PC-9 (cell line): ENCODE measurements around the gene WIPI1.

Experiments
- EZH2 ChIP-seq: fragments of 200-600 bp; sonication (generic); IDR thresholded peaks from 2 replicates; pipeline ENCODE4 v1.8.0; 2017; ENCODE audit warnings: antibody characterized with exemption, low read depth
- TF ChIP-seq, protein P1 (sequence below): fragments of 200-600 bp; sonication (generic); conservative IDR thresholded peaks from 2 replicates; pipeline ENCODE4 v1.6.1; 2017; ENCODE audit warnings: mixed run types, antibody characterized with exemption, mild to moderate bottlenecking, moderate library complexity

DNA sequence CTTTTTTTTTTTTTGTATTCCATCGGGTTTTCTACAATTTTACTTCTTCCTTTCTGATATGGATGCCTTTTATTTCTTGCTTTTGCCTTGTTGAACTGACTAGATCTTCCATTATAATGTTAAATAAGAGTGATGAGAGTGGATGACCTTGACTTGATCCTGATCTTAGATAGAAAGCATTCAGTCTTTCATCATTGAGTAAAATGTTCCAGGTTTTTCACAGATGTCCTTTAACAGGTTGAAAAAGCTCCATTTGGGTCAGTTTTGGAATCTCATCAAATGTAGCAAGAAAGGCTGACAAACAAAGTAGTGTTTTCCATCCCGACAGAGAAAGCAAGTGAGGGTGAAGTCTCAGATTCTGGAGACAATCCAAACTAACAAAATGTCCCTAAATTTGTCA, 27.2 kb upstream of the WIPI1 start:
- TF ChIP-seq EZH2: no peak
- TF ChIP-seq, protein P1, sequence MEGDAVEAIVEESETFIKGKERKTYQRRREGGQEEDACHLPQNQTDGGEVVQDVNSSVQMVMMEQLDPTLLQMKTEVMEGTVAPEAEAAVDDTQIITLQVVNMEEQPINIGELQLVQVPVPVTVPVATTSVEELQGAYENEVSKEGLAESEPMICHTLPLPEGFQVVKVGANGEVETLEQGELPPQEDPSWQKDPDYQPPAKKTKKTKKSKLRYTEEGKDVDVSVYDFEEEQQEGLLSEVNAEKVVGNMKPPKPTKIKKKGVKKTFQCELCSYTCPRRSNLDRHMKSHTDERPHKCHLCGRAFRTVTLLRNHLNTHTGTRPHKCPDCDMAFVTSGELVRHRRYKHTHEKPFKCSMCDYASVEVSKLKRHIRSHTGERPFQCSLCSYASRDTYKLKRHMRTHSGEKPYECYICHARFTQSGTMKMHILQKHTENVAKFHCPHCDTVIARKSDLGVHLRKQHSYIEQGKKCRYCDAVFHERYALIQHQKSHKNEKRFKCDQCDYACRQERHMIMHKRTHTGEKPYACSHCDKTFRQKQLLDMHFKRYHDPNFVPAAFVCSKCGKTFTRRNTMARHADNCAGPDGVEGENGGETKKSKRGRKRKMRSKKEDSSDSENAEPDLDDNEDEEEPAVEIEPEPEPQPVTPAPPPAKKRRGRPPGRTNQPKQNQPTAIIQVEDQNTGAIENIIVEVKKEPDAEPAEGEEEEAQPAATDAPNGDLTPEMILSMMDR: no peak
